SU-DHL-6 (cell line): Measurements from ENCODE around the gene SPDEF.

Experiments
- H2AFZ ChIP-seq: fragments of 200-600 bp; sonication (generic); 2 replicates; pipeline ENCODE4 v1.6.1; 2014; ENCODE audit warnings: low read depth, mild to moderate bottlenecking, moderate library complexity, mixed read lengths, antibody characterized with exemption, low read length; ENCODE audit not compliant: severe bottlenecking
- H3F3A ChIP-seq: fragments of 200-600 bp; shearing (Covaris generic); 2 replicates; pipeline ENCODE4 v1.6.0; 2016; ENCODE audit warnings: antibody characterized with exemption, mild to moderate bottlenecking; ENCODE audit not compliant: insufficient read depth
- H3K27ac ChIP-seq: fragments of 200-600 bp; sonication (generic); 2 replicates; pipeline ENCODE4 v1.5.1; 2016; ENCODE audit warnings: low read depth, mild to moderate bottlenecking, low read length, moderate library complexity, mixed read lengths
- H3K27me3 ChIP-seq: fragments of 200-600 bp; sonication (generic), shearing (Covaris generic); 2 replicates; pipeline ENCODE4 v1.6.0; 2014; ENCODE audit warnings: mild to moderate bottlenecking, low read length
- H3K36me3 ChIP-seq: fragments of 200-600 bp; sonication (generic); 2 replicates; pipeline ENCODE4 v1.6.1; 2014; ENCODE audit warnings: mild to moderate bottlenecking, low read length, mixed read lengths
- H3K4me2 ChIP-seq: fragments of 300-600, 200-600 bp; shearing (Covaris generic), sonication (generic); 2 replicates; pipeline ENCODE4 v1.6.0; 2014; ENCODE audit warnings: low read length, low read depth, mild to moderate bottlenecking; ENCODE audit not compliant: poor library complexity, severe bottlenecking
- H3K4me3 ChIP-seq: fragments of 200-600 bp; sonication (generic); 2 replicates; pipeline ENCODE4 v1.5.1; 2014; ENCODE audit warnings: antibody characterized with exemption, low read length, mild to moderate bottlenecking, mixed read lengths; ENCODE audit not compliant: insufficient read depth, poor library complexity, severe bottlenecking
- H3K79me2 ChIP-seq: fragments of 200-600 bp; sonication (generic); 2 replicates; pipeline ENCODE4 v1.6.1; 2014; ENCODE audit warnings: mild to moderate bottlenecking, low read length, moderate library complexity; ENCODE audit not compliant: insufficient read depth
- H3K9ac ChIP-seq: fragments of 200-600 bp; sonication (generic); 2 replicates; pipeline ENCODE4 v1.7.0; 2014; ENCODE audit warnings: mild to moderate bottlenecking, low read length
- H3K9me2 ChIP-seq: fragments of 200-600 bp; sonication (generic); replicated peaks from 2 replicates; pipeline ENCODE4 v1.6.1; 2014; ENCODE audit warnings: low read length; ENCODE audit not compliant: insufficient read depth
- H3K9me3 ChIP-seq: fragments of 200-600 bp; sonication (generic); 2 replicates; pipeline ENCODE4 v1.6.1; 2014; ENCODE audit warnings: low read length, mixed read lengths; ENCODE audit not compliant: insufficient read depth
- H4K20me1 ChIP-seq: fragments of 200-600 bp; sonication (generic); 2 replicates; pipeline ENCODE4 v1.6.1; 2014; ENCODE audit warnings: low read depth, mild to moderate bottlenecking, antibody characterized with exemption, low read length, moderate library complexity, mixed read lengths
- CTCF ChIP-seq: fragments of 200-600 bp; sonication (generic); IDR thresholded peaks from one replicate; pipeline ENCODE4 v1.5.1; 2017; ENCODE audit warnings: antibody characterized with exemption, mild to moderate bottlenecking, low read length, moderate library complexity; ENCODE audit not compliant: insufficient read depth, poor library complexity, severe bottlenecking
- EZH2phosphoT487 ChIP-seq: fragments of 200-600 bp; sonication (generic), shearing (Covaris generic); conservative IDR thresholded peaks from 2 replicates; pipeline ENCODE4 v1.6.1; 2018; ENCODE audit warnings: mild to moderate bottlenecking, antibody characterized with exemption, low read length, moderate library complexity, mixed read lengths

SPDEF gene

GRCh38 chr6:34581561-34581920 is 25.4 kb upstream of the SPDEF start:
- Histone ChIP-seq H3K9me2 (no peaks in the 10 kb centered on the region), H3F3A (no peaks in the 10 kb centered on the region), H3K9me3 (no peaks in the 10 kb centered on the region), H3K79me2 (no peaks in the 10 kb centered on the region), H4K20me1 (no peaks in the 10 kb centered on the region), H2AFZ (no peak overlapping the region), H3K4me2 (no peak overlapping the region), H3K36me3 (no peaks in the 10 kb centered on the region), H3K27me3 (no peaks in the 10 kb centered on the region), H3K4me3 (no peak overlapping the region), H3K9ac (no peak overlapping the region), H3K27ac (no peak overlapping the region)
- TF ChIP-seq CTCF: no peak
- no peak for TF ChIP-seq EZH2phosphoT487

- Histone ChIP-seq H3K9me3 (no peaks in the 10 kb centered on the region), H3K79me2 (no peaks in the 10 kb centered on the region), H3K36me3 (no peaks in the 10 kb centered on the region), H3K27me3 (no peaks in the 10 kb centered on the region), H3K9ac (no peak overlapping the region), H2AFZ (no peak overlapping the region), H3K9me2 (no peaks in the 10 kb centered on the region), H3F3A (no peaks in the 10 kb centered on the region), H3K4me3 (no peak overlapping the region), H3K27ac (no peak overlapping the region), H3K4me2 (no peak overlapping the region), H4K20me1 (no peaks in the 10 kb centered on the region)
- no peak for TF ChIP-seq EZH2phosphoT487
- TF ChIP-seq CTCF: no peak
Measured at GRCh38 chr6:34580707-34581560, 24.8 kb upstream of the SPDEF start.

GRCh38 chr6:34578445-34579262 is 22.5 kb upstream of the SPDEF start:
- H3K4me2 ChIP-seq: no peak overlapping the region
- H3K79me2 ChIP-seq: no peaks in the 10 kb centered on the region
- H3K9me3 ChIP-seq: no peaks in the 10 kb centered on the region
- no peak overlapping the region for H3K4me3 ChIP-seq
- no peaks in the 10 kb centered on the region for H3F3A ChIP-seq
- no peaks in the 10 kb centered on the region for H3K27me3 ChIP-seq
- H3K9ac ChIP-seq: no peak overlapping the region
- no peak overlapping the region for H2AFZ ChIP-seq
- no peaks in the 10 kb centered on the region for H3K36me3 ChIP-seq
- no peak for TF ChIP-seq CTCF
- no peak for TF ChIP-seq EZH2phosphoT487
- H3K9me2 ChIP-seq: no peaks in the 10 kb centered on the region
- H3K27ac ChIP-seq: no peak overlapping the region
- no peaks in the 10 kb centered on the region for H4K20me1 ChIP-seq
